ENCODE data around the gene KDM5D.

The KDM5D gene

DNA sequence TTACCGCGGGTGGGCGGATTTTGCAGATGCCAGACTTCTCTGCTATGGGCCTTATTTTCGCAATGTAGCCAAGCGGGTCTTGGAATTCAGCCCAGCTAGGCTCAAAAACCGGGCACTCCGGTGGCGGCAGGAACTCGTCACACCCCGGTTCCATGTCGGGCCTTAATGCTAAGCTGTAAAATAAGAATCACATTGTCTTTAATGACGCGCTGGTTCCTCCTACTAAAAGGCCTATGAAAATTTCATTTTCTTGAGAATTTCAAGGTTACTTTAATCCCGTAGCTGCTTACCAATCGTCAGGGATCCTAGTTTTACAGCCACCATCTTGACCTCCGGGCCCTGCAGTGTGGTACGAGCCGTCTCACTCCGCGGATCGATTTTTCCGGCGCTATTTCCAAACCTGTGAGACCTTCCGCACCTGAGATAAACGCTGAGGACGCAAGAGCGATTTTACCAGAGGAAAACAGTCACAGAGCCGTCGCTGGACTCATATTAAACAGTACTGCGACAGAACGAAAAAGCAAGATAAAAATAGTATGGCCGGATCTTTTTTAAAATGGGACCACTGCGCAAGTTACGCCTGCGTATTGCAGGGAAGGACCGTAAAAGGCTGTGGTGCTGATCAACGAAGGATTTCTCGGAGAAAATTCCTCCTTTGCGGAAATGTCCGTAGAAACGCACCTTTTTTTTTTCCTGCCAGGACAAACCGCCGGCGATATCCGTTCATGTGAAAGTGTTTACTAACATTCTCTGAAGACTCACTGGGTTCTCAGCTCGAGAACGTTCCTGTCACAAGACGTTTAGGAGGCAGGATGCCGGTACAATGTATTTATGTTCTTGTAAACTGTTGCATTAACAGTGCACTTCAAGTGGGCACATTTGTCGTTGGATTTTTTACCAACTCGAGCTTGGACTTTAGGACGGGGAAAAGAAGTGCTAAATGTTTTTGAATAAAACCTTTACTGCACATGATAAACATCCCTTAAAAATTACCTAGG lies at the start of gene KDM5D:
Gene KDM5D, minus strand, starts transcription at position 346 of the 998 bp plus-strand sequence. Its CDS starts 192 bp downstream, at position 154.
- DNase-seq = peak; percentile 62

DNA sequence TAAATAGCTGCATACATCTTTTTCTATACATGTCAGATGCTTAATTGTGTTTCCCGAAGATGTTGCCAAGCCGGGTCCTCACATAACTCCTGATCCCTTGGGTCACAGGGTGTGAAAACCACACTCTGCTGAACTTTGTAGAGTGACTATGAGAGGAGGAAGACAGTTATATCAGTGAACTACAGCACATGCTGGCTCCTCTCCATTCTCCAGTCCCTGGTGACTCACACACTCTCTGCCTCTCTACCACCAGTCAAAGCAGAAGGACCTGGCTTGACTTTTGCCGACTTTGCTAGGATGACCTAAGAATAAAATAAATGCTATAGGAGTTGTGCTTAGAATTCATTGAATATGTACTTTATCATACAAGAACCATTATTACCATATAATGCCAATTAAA lies 23.8 kb upstream of the KDM5D start:
- no peak for DNase-seq

DNA sequence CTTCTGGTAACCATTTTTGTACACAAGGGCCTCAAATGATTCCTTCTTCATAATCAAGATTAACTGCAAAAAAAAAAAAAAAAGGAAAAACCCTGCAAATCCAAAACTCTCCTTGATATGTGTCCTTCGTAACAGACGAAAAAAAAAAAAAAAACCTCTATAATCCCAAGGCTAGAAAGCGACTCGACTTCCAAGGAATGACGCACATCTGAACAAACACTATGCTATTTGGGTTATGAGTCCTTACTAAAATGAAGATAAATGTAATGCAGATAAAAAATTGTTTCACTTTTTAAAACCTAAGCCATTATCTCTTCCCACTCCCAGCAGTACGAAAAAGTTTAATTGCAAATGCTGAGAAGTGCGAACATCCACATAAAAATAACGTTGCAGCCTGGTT lies 1.2 kb downstream of the KDM5D start:
- DNase-seq = no peak

DNA sequence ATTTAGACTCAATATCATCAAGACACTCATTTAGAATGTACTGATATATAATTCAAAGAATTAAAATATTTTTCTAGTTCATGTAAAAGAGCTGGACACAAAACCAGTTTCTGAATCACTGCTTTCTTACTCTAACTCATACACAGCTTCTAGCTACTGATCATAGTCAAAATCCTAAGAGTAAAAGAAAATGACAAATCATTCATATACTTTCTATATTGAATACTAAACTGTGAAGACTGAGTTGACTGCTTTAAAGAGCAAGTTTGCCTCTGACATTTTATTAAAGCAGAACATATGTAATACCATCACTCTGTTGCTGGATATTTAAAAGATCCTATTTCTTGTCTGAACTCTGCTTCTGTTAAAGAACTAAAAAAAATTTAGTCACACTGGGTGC lies 2.4 kb downstream of the KDM5D start:
- no peak for DNase-seq

DNA sequence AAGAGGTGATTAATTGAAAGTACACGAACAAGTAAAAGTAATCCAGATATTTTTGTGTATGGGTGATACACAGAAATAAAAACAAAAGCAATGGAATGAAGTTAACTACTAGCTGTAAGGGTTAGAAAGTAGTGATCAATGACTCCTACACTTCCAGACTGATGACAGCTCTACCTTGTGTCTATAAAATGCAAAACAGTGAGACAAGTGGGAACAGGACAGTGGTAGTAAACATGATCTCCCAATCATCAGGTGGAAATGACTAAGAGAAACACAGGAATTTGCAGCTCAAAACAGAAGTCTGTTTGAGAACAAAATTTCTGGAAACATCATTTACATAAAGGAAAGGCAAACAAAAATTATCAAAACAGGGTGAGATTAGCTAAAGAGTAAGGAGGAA lies 10.1 kb downstream of the KDM5D start:
- DNase-seq = no peak

DNA sequence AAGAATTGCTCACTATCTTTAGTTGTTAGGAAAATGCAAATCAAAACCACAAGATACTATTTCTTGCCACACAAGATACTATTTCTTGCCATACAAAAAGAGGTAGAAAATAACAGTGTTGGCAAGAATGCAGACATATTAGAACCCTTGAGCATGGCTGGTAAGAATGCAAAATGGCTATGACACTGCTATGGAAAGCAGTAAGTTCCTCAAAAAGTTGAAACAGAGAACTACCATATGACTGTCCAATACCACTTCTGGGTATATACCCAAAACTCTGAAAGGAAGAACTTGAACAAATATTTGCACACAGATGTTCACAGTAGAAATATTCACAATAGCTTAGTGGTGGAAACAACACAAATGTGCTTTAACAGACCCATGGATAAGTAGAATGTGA lies 26.6 kb downstream of the KDM5D start:
- no peak for DNase-seq

DNA sequence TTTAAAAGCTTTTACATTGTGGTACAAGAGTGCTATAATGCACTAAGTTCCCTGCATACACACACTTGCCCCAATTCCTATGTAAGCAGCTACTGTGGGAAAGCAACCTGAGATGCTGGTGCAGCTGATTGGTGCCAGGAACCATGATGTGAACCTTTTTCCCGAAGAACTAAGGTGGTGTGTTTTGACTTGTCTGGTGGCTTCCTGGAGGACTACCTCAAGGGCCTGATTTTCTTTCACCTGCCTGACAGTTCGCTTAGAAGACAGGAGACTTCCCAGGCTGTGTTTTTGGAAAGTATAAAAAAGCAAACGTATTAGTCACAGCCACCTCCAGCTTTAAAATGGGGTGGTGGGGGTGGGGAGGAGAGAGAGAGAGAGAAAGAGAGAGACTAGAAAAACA lies 27.4 kb downstream of the KDM5D start:
- no peak for DNase-seq

DNA sequence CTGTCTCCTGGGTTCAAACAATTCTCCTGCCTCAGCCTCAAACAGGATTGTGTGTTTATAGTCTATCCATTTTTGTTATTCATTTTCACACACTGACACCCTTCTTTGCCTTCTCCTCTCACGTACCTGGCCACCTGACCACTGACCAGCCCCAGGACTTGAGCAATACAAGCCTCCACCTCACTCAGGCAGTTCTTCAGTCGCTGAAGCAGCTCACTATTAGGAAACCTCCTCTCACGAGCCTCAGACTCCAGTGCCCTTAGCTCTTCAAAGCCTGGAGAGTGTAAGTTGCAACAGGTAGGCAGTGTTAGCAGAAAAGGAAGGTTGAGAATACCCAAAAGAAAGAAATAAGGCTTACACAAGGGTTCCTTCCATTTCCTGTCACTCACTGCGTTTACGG lies 29.3 kb downstream of the KDM5D start:
- no peak for DNase-seq

DNA sequence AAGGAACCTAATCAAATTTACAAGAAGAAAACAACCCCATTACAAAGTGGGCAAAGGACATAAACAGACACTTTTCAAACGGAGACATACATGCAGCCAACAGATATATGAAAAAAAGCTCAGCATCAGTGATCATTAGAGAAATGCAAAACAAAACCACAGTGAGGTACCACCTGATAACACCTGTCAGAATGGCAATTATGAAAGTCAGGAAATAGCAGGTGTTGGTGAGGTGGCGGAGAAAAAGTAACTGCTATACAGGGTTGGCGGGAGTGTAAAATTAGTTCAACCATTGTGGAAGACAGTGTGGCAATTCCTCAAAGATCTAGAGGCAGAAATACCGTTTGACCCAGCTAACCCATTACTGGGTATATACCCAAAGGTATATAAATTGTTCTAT lies 31.1 kb downstream of the KDM5D start:
- DNase-seq = no peak

DNA sequence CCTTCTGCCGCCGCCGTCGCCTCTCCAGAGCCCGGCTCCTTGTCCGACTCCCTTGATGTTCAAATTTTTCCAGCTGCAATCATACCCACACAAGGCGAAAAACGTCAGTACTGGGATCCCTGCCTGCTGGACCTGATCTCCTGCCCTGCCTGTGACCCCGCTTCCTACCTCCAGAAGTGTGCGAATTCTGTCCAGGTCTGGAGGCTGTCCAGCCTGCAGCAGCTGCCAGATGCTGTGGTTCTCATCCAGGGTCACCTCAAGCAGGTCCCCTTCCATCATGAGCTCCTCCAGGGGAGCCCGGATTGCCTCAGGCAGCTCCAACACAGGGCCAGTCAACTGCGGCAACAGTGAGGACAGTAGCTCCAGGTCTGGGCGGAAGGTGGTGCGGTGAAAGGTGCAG lies 38.3 kb downstream of the KDM5D start:
- DNase-seq = no peak

DNA sequence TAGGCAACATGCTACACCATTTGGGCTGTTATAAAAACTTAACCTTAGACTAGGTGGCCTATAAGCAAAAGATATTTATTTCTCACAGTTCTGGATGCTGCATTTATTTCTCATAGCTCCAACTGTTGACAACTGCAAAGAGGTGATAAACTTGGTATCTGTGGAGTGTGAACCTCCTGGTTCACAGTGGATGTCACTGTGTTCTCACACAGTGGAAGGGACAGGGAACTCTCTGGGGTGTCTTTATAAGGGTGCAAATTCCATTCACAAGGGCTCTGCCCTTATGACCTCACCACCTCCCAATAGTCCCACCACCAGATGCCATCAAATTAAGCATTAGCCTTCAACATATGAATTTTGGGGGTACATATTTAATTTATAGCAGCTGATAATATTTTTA lies 46.0 kb downstream of the KDM5D start:
- DNase-seq = no peak

DNA sequence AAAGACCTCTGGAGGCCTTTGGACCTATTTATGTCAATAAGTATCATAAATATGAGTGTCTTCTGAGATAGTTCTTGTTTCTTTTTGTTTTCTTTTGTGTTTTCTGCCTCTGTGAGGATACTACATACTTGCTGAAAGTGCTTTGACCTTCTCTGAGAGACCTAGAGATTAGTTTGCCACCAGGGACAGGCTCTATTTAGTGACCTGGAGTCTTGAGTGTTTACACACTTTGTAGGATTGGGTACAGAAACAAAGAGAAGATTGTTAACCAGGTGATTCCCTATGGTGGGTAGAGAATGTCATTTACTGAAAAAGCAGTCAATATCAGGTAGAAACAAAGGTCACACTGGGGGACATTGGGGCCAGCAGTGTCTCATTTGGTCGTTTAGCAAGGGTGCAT lies 63.7 kb downstream of the KDM5D start:
- DNase-seq = no peak

Data from activated CD8-positive, alpha-beta memory T cell treated with anti-CD3 and anti-CD28 coated beads, Interleukin-2, amount 50 U/mL, for 48 hours (primary cell).